ENCODE results near the gene GPSM3.
"Not testable (repeated sequence)": the region's sequence is repeated elsewhere in the genome, so short reads cannot be mapped to it uniquely, and the experiment has no call there.

Gene GPSM3

GRCh38 chr6:32148289-32149091, 44.0 kb downstream of the GPSM3 start:
- peak; percentile 62 to 66 for DNase-seq

- no peak for DNase-seq
These were observed 44.9 kb downstream of the GPSM3 start for GRCh38 chr6:32147401-32148132.

DNA sequence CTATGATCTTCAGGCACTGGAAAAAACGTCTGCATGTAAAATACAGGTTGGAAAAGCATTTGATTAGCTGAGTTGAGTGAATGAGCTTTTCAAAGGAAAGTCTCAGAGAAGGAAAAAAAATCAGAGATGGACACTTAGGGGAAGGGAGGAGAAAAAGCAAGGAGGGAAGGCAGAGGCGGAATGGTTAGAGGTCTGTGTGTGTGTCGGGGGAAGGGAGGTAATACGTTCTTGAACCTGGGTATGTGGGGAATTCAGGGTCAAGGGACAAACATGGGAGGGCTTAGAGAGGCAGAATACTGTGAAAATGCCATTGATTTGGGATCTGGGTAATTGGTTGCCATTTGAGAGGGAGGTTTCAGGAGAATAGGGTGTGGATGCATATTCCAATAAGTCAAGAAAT, 45.8 kb downstream of the GPSM3 start:
- DNase-seq: no peak

- no peak for DNase-seq
These were observed 46.2 kb downstream of the GPSM3 start for GRCh38 chr6:32146287-32146686.

- not testable (repeated sequence) for DNase-seq
These were observed 48.2 kb downstream of the GPSM3 start for GRCh38 chr6:32144238-32144637.

Data from stimulated activated CD4-positive, alpha-beta T cell treated with anti-CD3 and anti-CD28 coated beads, Interleukin-4, amount 100 ng/mL, for 4 hours (primary cell).